Cardiac fibroblast (primary cell): Measurements from ENCODE around the gene COBLL1.

Experiments
- DNase-seq, 2 donors: peaks; one replicate each; pipeline versions ENCODE4 v3.0.0 to v3.0.0-alpha.2; 2010; ENCODE audit warnings: low read depth in 2 of 2
- H3K4me3 ChIP-seq, 2 donors: replicated peaks in 1 of 2; 1 replicate in 1 of 2; 2 replicates in 1 of 2; pipeline ENCODE4 v1.5.1; 2011; ENCODE audit warnings: low read depth in 2 of 2, low read length in 2 of 2, mild to moderate bottlenecking in 2 of 2, moderate library complexity in 1 of 2
- CTCF ChIP-seq: IDR thresholded peaks from one replicate; pipeline ENCODE4 v1.5.1; 2011; ENCODE audit warnings: low read depth, mild to moderate bottlenecking, low read length, inconsistent platforms

The COBLL1 gene

GRCh38 chr2:164754157-164755093 lies 87.2 kb downstream of the COBLL1 start:
- no peak for DNase-seq
- no peak for TF ChIP-seq CTCF
- no peak overlapping the region for H3K4me3 ChIP-seq

DNA sequence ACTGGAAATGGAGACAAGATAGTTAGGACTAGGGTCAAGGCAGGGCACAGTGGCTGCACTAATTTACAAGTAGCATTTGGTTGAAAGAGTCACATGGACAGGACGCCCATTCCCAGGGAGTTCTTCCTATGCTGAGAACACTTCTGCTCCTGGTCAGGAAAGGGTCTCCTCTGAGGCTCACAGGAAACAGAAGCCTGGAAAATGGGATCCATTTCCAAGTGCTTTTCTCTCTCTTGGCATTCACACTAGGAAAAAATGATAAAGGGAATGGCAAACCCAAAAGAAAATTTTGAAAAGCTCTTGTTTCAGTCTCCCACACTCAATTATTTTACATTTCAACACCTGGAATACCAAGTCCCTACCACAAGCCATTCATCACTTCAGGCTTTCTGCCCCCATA lies 88.7 kb downstream of the COBLL1 start:
- no peak for TF ChIP-seq CTCF
- DNase-seq = no peak
- no peak overlapping the region for H3K4me3 ChIP-seq

GRCh38 chr2:164747783-164748433 lies 93.7 kb downstream of the COBLL1 start:
- no peak for DNase-seq
- H3K4me3 ChIP-seq = no peak overlapping the region
- TF ChIP-seq CTCF = no peak

DNA sequence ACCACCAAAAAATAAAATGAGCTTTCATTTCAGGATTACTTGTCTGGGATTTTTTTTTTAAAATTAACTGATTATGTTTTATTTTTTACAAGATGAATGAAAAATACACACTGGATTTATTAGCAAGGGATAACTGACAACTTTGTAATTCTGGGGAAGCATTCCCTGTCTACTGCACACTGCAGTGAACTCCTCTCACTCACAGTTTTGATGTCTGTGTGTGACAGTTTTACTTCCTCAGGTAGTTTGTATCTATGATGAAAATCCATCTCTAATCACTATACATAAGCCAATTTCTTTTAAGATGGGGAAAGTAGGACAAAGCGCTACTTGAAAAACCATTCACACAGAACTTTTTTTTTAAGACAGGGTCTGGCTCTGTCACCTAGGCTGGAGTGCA lies 94.5 kb downstream of the COBLL1 start:
- no peak for DNase-seq
- TF ChIP-seq CTCF = no peak
- H3K4me3 ChIP-seq = no peak overlapping the region

GRCh38 chr2:164746713-164747112 lies 94.9 kb downstream of the COBLL1 start:
- no peak for DNase-seq
- no peak overlapping the region for H3K4me3 ChIP-seq
- TF ChIP-seq CTCF = no peak

DNA sequence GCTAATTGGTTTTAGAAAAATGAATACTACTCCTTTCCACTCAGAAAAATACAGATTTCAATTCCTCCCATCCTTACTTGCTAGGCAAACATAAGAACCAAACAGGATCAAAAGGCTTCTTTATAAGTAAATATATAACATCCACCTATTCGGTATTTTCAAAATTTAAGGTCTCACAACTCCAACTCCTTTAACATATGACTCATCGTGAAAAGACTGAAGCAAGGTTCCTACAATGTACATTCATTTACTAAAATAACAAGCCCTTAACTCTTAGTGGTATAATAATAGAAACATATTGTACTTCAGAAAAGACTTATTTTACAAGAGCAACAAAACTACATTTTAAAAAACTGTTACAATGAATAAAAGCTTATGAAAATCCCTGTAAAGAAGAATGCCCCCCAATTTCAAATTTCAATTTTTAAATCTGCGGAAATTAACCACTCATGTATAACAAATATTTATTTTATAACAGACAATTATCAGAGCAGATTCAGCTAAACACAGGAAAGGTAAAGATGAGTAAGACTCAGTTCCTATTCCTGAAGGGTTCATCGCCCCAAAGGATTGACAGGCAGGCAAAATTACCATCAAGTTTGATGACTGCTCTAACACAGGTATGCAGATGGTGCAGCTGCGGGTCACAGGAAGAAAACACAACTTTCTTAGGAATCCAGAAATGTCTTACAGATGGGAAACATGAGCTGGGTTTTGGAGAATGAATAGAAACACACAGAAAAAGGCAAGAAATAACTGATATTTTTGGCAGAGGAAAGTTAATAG lies 96.4 kb downstream of the COBLL1 start:
- H3K4me3 ChIP-seq = no peak overlapping the region
- DNase-seq = peak in 1 of 2 donors; percentile 65
- TF ChIP-seq CTCF = no peak
